PC-9 (cell line): ENCODE results near the gene HOXD3.

Experiments used
- CTCF ChIP-seq: fragments of 200-600 bp; sonication (generic); conservative IDR thresholded peaks from 2 replicates; pipeline ENCODE4 v1.6.1; 2017; ENCODE audit warnings: mixed run types, antibody characterized with exemption, mild to moderate bottlenecking, moderate library complexity
- EZH2 ChIP-seq: fragments of 200-600 bp; sonication (generic); IDR thresholded peaks from 2 replicates; pipeline ENCODE4 v1.8.0; 2017; ENCODE audit warnings: antibody characterized with exemption, low read depth

GRCh38 chr2:176199902-176200301, 42.8 kb downstream of the HOXD3 start:
- TF ChIP-seq CTCF: no peak
- TF ChIP-seq EZH2: no peak
